Peyer's patch (tissue), 4 donors: ENCODE results near the gene PABPN1L.

ENCODE experiments used
- POLR2A ChIP-seq, 2 donors: fragments of 450-650 bp; IDR thresholded peaks; one replicate each; pipeline ENCODE4 v1.5.1; 2017; ENCODE audit warnings: antibody characterized with exemption in 2 of 2, mild to moderate bottlenecking in 2 of 2, moderate library complexity in 2 of 2
- TF ChIP-seq, protein P1 (sequence below), 6 experiments: fragments of 450-650 bp in 4 of 6; fragments of 200-600 bp in 2 of 6; sonication (generic) in 1 of 6; IDR thresholded peaks; one replicate each; pipeline ENCODE4 v1.5.1; 2017 to 2019; ENCODE audit warnings: antibody characterized with exemption in 6 of 6, mild to moderate bottlenecking in 3 of 6, moderate library complexity in 1 of 6

- TF ChIP-seq, protein P1, sequence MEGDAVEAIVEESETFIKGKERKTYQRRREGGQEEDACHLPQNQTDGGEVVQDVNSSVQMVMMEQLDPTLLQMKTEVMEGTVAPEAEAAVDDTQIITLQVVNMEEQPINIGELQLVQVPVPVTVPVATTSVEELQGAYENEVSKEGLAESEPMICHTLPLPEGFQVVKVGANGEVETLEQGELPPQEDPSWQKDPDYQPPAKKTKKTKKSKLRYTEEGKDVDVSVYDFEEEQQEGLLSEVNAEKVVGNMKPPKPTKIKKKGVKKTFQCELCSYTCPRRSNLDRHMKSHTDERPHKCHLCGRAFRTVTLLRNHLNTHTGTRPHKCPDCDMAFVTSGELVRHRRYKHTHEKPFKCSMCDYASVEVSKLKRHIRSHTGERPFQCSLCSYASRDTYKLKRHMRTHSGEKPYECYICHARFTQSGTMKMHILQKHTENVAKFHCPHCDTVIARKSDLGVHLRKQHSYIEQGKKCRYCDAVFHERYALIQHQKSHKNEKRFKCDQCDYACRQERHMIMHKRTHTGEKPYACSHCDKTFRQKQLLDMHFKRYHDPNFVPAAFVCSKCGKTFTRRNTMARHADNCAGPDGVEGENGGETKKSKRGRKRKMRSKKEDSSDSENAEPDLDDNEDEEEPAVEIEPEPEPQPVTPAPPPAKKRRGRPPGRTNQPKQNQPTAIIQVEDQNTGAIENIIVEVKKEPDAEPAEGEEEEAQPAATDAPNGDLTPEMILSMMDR (IDR thresholded peaks at IDR 0.05), result no peak
- no peak for TF ChIP-seq POLR2A (IDR thresholded peaks at IDR 0.05)
Observed at GRCh38 chr16:88844419-88845036, 21.9 kb downstream of the PABPN1L start.
